Breast epithelium (tissue), 4 donors: Measurements from ENCODE around the gene POT1. TPM values are rescaled to one million over a fixed set of nuclear protein-coding genes. Genes with fewer than 3 reads are reported as not detected.

Source experiments
- DNase-seq, 2 donors: peaks; one replicate each; pipeline ENCODE4 v3.0.0-alpha.2; 2019; ENCODE audit warnings: low spot score in 2 of 2
- H3K27ac ChIP-seq, 2 donors: fragments of 200-600 bp; sonication (generic) in 1 of 2; one replicate each; pipeline ENCODE4 v1.5.1; 2016 to 2019; ENCODE audit warnings: mild to moderate bottlenecking in 1 of 2
- H3K27me3 ChIP-seq, 2 donors: fragments of 200-600 bp; sonication (generic) in 1 of 2; one replicate each; pipeline versions ENCODE4 v1.5.1 to v1.6.0; 2017 to 2019; ENCODE audit warnings: control low read depth in 1 of 2, mild to moderate bottlenecking in 1 of 2
- H3K36me3 ChIP-seq: fragments of 200-600 bp; one replicate; pipeline ENCODE4 v1.5.1; 2019
- H3K4me1 ChIP-seq, 2 donors: fragments of 200-600 bp; sonication (generic); one replicate each; pipeline ENCODE4 v1.5.1; 2016 to 2019; ENCODE audit warnings: control low read depth in 1 of 2
- H3K4me3 ChIP-seq, 3 donors: fragments of 200-600 bp; sonication (generic); 1 replicate in 2 of 3; 2 replicates in 1 of 3; pipeline ENCODE4 v1.5.1; 2016 to 2019; ENCODE audit warnings: mild to moderate bottlenecking in 3 of 3, moderate library complexity in 2 of 3
- H3K9me3 ChIP-seq, 2 donors: fragments of 200-600 bp; sonication (generic) in 1 of 2; one replicate each; pipeline ENCODE4 v1.5.1; 2016 to 2019; ENCODE audit warnings: control low read depth in 1 of 2
- POLR2A ChIP-seq: fragments of 450-650 bp; IDR thresholded peaks from one replicate; pipeline ENCODE4 v1.6.1; 2016; ENCODE audit warnings: antibody characterized with exemption, mild to moderate bottlenecking, moderate library complexity
- POLR2AphosphoS5 ChIP-seq, 3 donors: sonication (generic); formaldehyde crosslinking; IDR thresholded peaks; one replicate each; pipeline ENCODE4 v1.6.1; 2017; ENCODE audit warnings: antibody characterized with exemption in 3 of 3
- intact Hi-C: fragments of 100-400 bp; cut with DNase I; formaldehyde crosslinking; loops from one replicate; pipeline ENCODE4 v1.15.1; 2023; ENCODE audit warnings: low total_unique reads
- total RNA-seq, 3 donors: library from RNA; depleted of rRNA; stranded (reverse); fragments of >200 nt; gene quantifications; one replicate each; pipeline ENCODE4 v1.1.0, GENCODE V29; 2016
- TF ChIP-seq, protein P1 (sequence below), 3 donors: fragments of 450-650 bp; IDR thresholded peaks; one replicate each; pipeline ENCODE4 v1.5.1; 2016 to 2017; ENCODE audit warnings: antibody characterized with exemption in 3 of 3, mild to moderate bottlenecking in 3 of 3, moderate library complexity in 3 of 3

The POT1 gene
- total RNA-seq, 3 donors from 2014 or later, result 19.7 to 43.6 (median 35.1) TPM

DNA sequence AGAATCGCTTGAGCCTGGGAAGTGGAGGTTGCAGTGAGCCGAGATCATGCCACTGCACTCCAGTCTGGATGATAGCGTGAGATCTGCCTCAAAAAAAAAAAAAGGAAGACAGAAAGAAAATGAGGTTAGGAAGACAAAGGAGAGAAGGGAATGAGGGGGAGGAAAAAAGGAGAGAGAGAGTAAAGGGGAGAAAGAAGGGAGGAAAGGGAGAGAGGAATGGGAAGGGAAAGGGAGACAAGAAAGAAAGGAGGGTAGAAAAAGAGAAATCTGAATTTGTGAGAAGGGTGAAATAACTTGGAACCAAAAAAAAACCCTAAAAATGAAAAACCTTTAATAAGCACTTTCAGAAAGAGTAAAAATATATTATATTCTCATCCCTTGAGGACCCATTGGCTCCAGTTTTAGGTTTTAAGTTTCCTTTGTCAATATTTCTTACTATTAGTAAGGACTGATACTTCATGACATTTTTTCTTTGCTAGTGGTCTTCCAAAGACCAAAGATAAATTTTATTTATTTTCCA, 54.9 kb downstream of the POT1 start:
- no peaks in the 10 kb centered on the region for H3K27me3 ChIP-seq
- H3K27ac ChIP-seq, result no peak overlapping the region
- no peak overlapping the region for H3K4me3 ChIP-seq
- no peak for TF ChIP-seq POLR2A
- TF ChIP-seq, protein P1, sequence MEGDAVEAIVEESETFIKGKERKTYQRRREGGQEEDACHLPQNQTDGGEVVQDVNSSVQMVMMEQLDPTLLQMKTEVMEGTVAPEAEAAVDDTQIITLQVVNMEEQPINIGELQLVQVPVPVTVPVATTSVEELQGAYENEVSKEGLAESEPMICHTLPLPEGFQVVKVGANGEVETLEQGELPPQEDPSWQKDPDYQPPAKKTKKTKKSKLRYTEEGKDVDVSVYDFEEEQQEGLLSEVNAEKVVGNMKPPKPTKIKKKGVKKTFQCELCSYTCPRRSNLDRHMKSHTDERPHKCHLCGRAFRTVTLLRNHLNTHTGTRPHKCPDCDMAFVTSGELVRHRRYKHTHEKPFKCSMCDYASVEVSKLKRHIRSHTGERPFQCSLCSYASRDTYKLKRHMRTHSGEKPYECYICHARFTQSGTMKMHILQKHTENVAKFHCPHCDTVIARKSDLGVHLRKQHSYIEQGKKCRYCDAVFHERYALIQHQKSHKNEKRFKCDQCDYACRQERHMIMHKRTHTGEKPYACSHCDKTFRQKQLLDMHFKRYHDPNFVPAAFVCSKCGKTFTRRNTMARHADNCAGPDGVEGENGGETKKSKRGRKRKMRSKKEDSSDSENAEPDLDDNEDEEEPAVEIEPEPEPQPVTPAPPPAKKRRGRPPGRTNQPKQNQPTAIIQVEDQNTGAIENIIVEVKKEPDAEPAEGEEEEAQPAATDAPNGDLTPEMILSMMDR (IDR thresholded peaks at IDR 0.05), result no peak
- TF ChIP-seq POLR2AphosphoS5 (IDR thresholded peaks at IDR 0.05), result no peak
- H3K36me3 ChIP-seq, result no peaks in the 10 kb centered on the region
- DNase-seq, result no peak
- intact Hi-C loops, result no loop called here
- no peaks in the 10 kb centered on the region for H3K4me1 ChIP-seq
- no peaks in the 10 kb centered on the region for H3K9me3 ChIP-seq

DNA sequence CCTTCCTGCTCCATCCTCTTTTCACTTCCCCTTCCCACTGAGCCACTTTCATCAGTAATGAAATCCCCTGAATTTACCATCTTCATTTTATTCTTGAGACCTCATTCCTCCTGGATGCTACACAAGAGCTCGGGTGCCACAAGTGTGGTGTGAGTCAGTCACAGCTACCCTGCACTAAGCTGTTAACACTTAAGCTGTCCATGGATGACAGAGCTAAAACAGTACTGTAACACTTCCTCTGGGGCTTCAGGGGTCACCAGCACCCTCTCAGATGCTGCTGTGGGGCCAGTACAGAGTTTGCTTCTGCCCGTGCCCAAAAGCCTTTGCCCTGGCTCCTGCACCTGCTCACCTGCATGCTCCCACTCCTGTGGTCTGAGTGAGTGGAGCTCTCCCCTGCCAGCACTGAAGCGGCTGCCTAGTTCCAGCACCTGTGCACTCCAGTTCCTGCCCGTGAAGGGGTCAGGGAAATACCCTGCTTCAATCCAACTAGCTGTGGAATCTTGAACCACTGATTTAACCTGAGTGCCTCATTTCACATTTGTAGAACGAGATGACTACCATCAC, 71.9 kb downstream of the POT1 start:
- intact Hi-C loops, result no loop called here
- Histone ChIP-seq H3K36me3 (no peaks in the 10 kb centered on the region), H3K27ac (no peak overlapping the region), H3K4me1 (no peaks in the 10 kb centered on the region), H3K9me3 (no peaks in the 10 kb centered on the region), H3K4me3 (no peak overlapping the region), H3K27me3 (no peaks in the 10 kb centered on the region)
- TF ChIP-seq POLR2AphosphoS5 (IDR thresholded peaks at IDR 0.05), result no peak
- TF ChIP-seq, protein P1 (IDR thresholded peaks at IDR 0.05), result no peak
- no peak for TF ChIP-seq POLR2A
- DNase-seq, result no peak

DNA sequence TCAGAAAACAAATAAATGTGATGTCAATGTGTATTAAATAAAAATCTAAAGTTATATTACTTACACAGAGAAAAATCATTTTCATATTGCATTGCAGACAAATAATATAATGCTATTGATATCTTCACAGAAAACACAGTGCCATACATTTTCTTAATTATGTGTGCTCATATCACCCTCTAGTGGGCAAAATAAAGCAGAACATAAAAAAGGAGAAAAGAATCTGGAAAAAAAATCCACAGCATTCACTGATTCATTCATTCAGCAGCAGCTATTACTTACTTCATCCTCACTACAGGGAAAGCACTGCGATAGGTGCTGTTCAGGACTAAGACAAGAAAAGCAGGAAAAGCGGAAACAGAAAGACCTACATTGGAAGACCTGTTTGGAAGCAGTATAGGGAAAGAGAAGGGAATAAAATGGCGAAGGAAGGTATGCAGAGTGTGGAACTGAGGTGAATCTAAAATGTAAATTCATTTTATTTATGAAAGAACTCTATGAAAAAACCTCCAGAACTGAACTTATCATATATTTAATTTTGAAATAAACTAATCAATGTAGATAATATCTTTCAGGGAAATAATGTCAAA, 73.2 kb downstream of the POT1 start:
- TF ChIP-seq, protein P1 (IDR thresholded peaks at IDR 0.05), result peak; percentile 14 to 45 (median 37)
- no peak for TF ChIP-seq POLR2AphosphoS5 (IDR thresholded peaks at IDR 0.05)
- Histone ChIP-seq H3K9me3 (no peaks in the 10 kb centered on the region), H3K4me3 (no peak overlapping the region), H3K27me3 (no peaks in the 10 kb centered on the region), H3K27ac (no peak overlapping the region), H3K36me3 (no peaks in the 10 kb centered on the region), H3K4me1 (no peaks in the 10 kb centered on the region)
- no peak for DNase-seq
- intact Hi-C loops, result no loop called here

DNA sequence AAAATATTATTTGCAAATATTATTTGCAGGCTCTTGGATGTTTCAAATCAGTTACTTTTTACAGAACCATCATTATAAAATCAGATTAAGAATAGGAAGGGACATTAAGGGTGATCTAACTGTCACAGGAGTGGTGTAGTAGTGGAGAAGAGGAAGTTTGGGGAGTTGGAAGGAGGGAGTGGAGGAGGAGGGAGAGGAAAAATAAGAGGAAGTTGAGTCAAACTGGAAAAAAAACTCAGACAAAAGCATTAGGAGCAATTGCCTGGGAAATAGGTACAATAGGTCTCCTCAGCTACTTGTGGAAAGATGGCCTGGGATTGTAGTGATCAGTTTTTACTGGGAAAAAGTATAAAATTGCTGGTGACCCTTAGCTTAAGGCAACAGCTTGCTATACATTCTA, 86.3 kb downstream of the POT1 start:
- Histone ChIP-seq H3K36me3 (peaks cover 7% of the 10 kb centered on the region), H3K4me3 (no peak overlapping the region), H3K27me3 (no peaks in the 10 kb centered on the region), H3K9me3 (no peaks in the 10 kb centered on the region), H3K27ac (no peak overlapping the region), H3K4me1 (no peaks in the 10 kb centered on the region)
- DNase-seq, result no peak
- TF ChIP-seq, protein P1 (IDR thresholded peaks at IDR 0.05), result no peak
- TF ChIP-seq POLR2AphosphoS5 (IDR thresholded peaks at IDR 0.05), result no peak
- no peak for TF ChIP-seq POLR2A
- intact Hi-C loops, result no loop called here

DNA sequence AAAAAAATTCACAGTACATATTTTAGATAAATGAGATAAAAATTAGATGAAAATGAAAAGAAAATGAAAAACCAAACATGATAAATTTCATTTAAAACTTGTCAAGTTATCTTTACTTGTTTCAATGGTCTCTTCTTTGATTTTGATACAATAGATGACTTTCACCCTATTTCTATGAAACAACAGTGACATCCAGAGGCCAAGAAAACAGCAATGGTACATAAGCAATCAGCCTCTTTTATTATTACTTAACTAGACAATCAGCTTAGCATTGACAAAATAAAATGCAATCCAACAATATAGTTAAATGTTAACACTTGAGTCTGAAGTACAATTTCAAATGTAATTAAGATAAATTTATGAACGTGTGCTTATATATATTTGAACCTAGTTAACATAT, 89.2 kb downstream of the POT1 start:
- H3K27ac ChIP-seq, result no peak overlapping the region
- TF ChIP-seq POLR2AphosphoS5 (IDR thresholded peaks at IDR 0.05) (no peak), POLR2A (no peak)
- TF ChIP-seq, protein P1 (IDR thresholded peaks at IDR 0.05), result no peak
- intact Hi-C loops, result no loop called here
- no peaks in the 10 kb centered on the region for H3K36me3 ChIP-seq
- no peaks in the 10 kb centered on the region for H3K9me3 ChIP-seq
- no peaks in the 10 kb centered on the region for H3K4me1 ChIP-seq
- H3K27me3 ChIP-seq, result no peaks in the 10 kb centered on the region
- H3K4me3 ChIP-seq, result no peak overlapping the region
- no peak for DNase-seq
